GM12878 (cell line): ENCODE results near the gene ST8SIA1. TPM values are rescaled to one million over a fixed set of nuclear protein-coding genes. Genes with fewer than 3 reads are reported as not detected.

ENCODE experiments used
- BCL3 ChIP-seq: IDR thresholded peaks from 2 replicates; pipeline ENCODE4 v1.6.1; 2011; ENCODE audit warnings: borderline replicate concordance, low read depth, mild to moderate bottlenecking, moderate library complexity, low read length; ENCODE audit not compliant: insufficient read depth, poor library complexity, severe bottlenecking
- HDAC2 ChIP-seq: fragments of 200-600 bp; sonication (generic); IDR thresholded peaks from 2 replicates; pipeline ENCODE4 v1.6.1; 2017
- POLR2A ChIP-seq: IDR thresholded peaks from 2 replicates; pipeline ENCODE4 v1.6.1; 2011; ENCODE audit warnings: low read depth, mild to moderate bottlenecking, low read length
- SMAD5 ChIP-seq: IDR thresholded peaks from 2 replicates; pipeline ENCODE4 v1.6.1; 2016; ENCODE audit warnings: antibody characterized with exemption, low read depth
- SUPT20H ChIP-seq: IDR thresholded peaks from 2 replicates; pipeline ENCODE4 v1.6.1; 2011; ENCODE audit warnings: low read depth, mild to moderate bottlenecking, low read length, moderate library complexity, borderline replicate concordance; ENCODE audit not compliant: control insufficient read depth
- ZBED1 ChIP-seq: IDR thresholded peaks from 2 replicates; pipeline ENCODE4 v1.6.1; 2016; ENCODE audit warnings: borderline replicate concordance
- ZBTB33 ChIP-seq: fragments of 450-650 bp; IDR thresholded peaks from 2 replicates; pipeline ENCODE4 v1.6.1; 2017; ENCODE audit warnings: mild to moderate bottlenecking
- ZBTB40 ChIP-seq: fragments of 450-650 bp; IDR thresholded peaks from 2 replicates; pipeline ENCODE4 v1.6.1; 2016; ENCODE audit warnings: mild to moderate bottlenecking, moderate library complexity, borderline replicate concordance
- polyA plus RNA-seq, 11 experiments: library from polyadenylated mRNA; depleted of rRNA in 4 of 11; unstranded in 6 of 11; stranded (reverse) in 5 of 11; fragments of >200 nt; fragmentation: Nextera tagmentation in 4 of 11; fragmentation: Illumina TruSeq in 1 of 11; extraction: Ambion mirVana in 4 of 11; extraction: Trizol in 1 of 11; gene quantifications; 1 replicate in 1 of 11; 2 replicates in 10 of 11; pipeline versions ENCODE4 v1.2.1 to v1.2.3, GENCODE V29; 2011 to 2016; ENCODE audit warnings: inconsistent platforms in 2 of 11, missing spikeins in 2 of 11, low read depth in 1 of 11
- total RNA-seq, 4 experiments: library from RNA; depleted of rRNA in 3 of 4; stranded (reverse); fragments of >200 nt in 3 of 4; fragmentation: Illumina TruSeq in 1 of 4; extraction: Trizol in 1 of 4; gene quantifications; 2 replicates each; pipeline versions ENCODE4 v1.2.1 to v1.2.3, GENCODE V29; 2013 to 2021

Gene ST8SIA1
- total and polyA plus RNA-seq, 10 of the 15 experiments (the other 5 are each of a cell fraction or from before 2014, with no cell fraction given): 0.23 to 0.35 (median 0.23) TPM; not detected in 7

- no peak for TF ChIP-seq ZBTB40
- TF ChIP-seq POLR2A: no peak
- TF ChIP-seq ZBTB33: no peak
- no peak for TF ChIP-seq HDAC2
- TF ChIP-seq SUPT20H: no peak
- TF ChIP-seq BCL3: no peak
- no peak for TF ChIP-seq ZBED1
- no peak for TF ChIP-seq SMAD5
- TF ChIP-seq, all 136 proteins: peak for 0
Measured at GRCh38 chr12:22334410-22335100, at the start of gene ST8SIA1 (continued).
